GM12891 (cell line): ENCODE measurements around the gene CCL21.

ENCODE experiments used
- PAX5 ChIP-seq: IDR thresholded peaks from 2 replicates; pipeline ENCODE4 v1.6.1; 2011; ENCODE audit warnings: low read length, moderate library complexity, mild to moderate bottlenecking; ENCODE audit not compliant: insufficient read depth, severe bottlenecking
- POLR2A ChIP-seq: IDR thresholded peaks from 2 replicates; pipeline ENCODE4 v1.6.1; 2011; ENCODE audit warnings: low read depth, low read length, control low read depth
- POLR2AphosphoS5 ChIP-seq: IDR thresholded peaks from 2 replicates; pipeline ENCODE4 v1.6.1; 2011; ENCODE audit warnings: low read depth, low read length, control low read depth
- POU2F2 ChIP-seq: IDR thresholded peaks from 2 replicates; pipeline ENCODE4 v1.6.1; 2011; ENCODE audit warnings: low read depth, mild to moderate bottlenecking, control low read depth, low read length, moderate library complexity
- SPI1 ChIP-seq: IDR thresholded peaks from 2 replicates; pipeline ENCODE4 v1.6.1; 2011; ENCODE audit warnings: low read depth, low read length, control low read depth
- TAF1 ChIP-seq: IDR thresholded peaks from 2 replicates; pipeline ENCODE4 v1.6.1; 2011; ENCODE audit warnings: low read depth, low read length, control low read depth

GRCh38 chr9:34719021-34719768 is 9.3 kb upstream of the CCL21 start:
- no peak for TF ChIP-seq POU2F2
- no peak for TF ChIP-seq POLR2AphosphoS5
- no peak for TF ChIP-seq TAF1
- TF ChIP-seq POLR2A, result no peak
- no peak for TF ChIP-seq PAX5
- TF ChIP-seq SPI1, result no peak
